Measurements from ENCODE around the gene OPCML. TPM values are rescaled to one million over a fixed set of nuclear protein-coding genes. Genes with fewer than 3 reads are reported as not detected.
A peak's percentile ranks its signal among the peaks of the same experiment; 100 is the strongest.

The OPCML gene
- total RNA-seq, 1 experiment from 2014 or later, result not detected

GRCh38 chr11:133234883-133235282 lies 297.4 kb downstream of the OPCML start:
- Mint-ChIP-seq H3K9me3 (ENCODE audit: unreplicated experiment) (peaks cover 27% of the 10 kb centered on the region), H3K27ac (ENCODE audit: unreplicated experiment) (no peak overlapping the region), H3K36me3 (ENCODE audit: insufficient read depth, unreplicated experiment) (peaks cover 4% of the 10 kb centered on the region), H3K4me3 (ENCODE audit: unreplicated experiment) (no peak overlapping the region), H3K27me3 (ENCODE audit: insufficient read depth, unreplicated experiment) (no peaks in the 10 kb centered on the region), H3K4me1 (ENCODE audit: low read depth, unreplicated experiment) (peaks cover 17% of the 10 kb centered on the region)
- Histone ChIP-seq H3K4me3 (ENCODE audit: low read depth, low read length) (no peak overlapping the region), H3K9me3 (peaks cover 27% of the 10 kb centered on the region), H3K27me3 (replicated peaks; ENCODE audit: control insufficient read depth, insufficient read depth, low read length) (no peaks in the 10 kb centered on the region), H3K36me3 (ENCODE audit: control insufficient read depth, insufficient read depth, low read length) (no peaks in the 10 kb centered on the region), H3K4me1 (peaks cover 37% of the 10 kb centered on the region)
- no TSS peak for BruUV-seq (replicated peaks)
- ChIA-PET CTCF (no interaction called here), POLR2A (no interaction called here)
- intact Hi-C loops (cut with micrococcal nuclease; ENCODE audit: unreplicated experiment), result no loop called here
- DNase-seq, result no peak
- no peak for TF ChIP-seq CTCF (IDR thresholded peaks at IDR 0.05; ENCODE audit: insufficient read depth in 1 of 2, low read depth in 1 of 2, low read length in 1 of 2, severe bottlenecking in 1 of 2, unreplicated experiment in 1 of 2)

GRCh38 chr11:133232665-133233064 lies 299.6 kb downstream of the OPCML start:
- H3K36me3 Mint-ChIP-seq (ENCODE audit: insufficient read depth, unreplicated experiment), result peaks cover 4% of the 10 kb centered on the region
- intact Hi-C loops (cut with micrococcal nuclease; ENCODE audit: unreplicated experiment), result no loop called here
- no peak for TF ChIP-seq CTCF (IDR thresholded peaks at IDR 0.05; ENCODE audit: insufficient read depth in 1 of 2, low read depth in 1 of 2, low read length in 1 of 2, severe bottlenecking in 1 of 2, unreplicated experiment in 1 of 2)
- no peak overlapping the region for H3K27ac Mint-ChIP-seq (ENCODE audit: unreplicated experiment)
- ChIA-PET CTCF (no interaction called here), POLR2A (no interaction called here)
- peaks cover 12% of the 10 kb centered on the region for H3K4me1 Mint-ChIP-seq (ENCODE audit: low read depth, unreplicated experiment)
- no TSS peak for BruUV-seq (replicated peaks)
- H3K9me3 Mint-ChIP-seq (ENCODE audit: unreplicated experiment), result peaks cover 27% of the 10 kb centered on the region
- H3K4me1 ChIP-seq, result peaks cover 36% of the 10 kb centered on the region
- H3K27me3 ChIP-seq (replicated peaks; ENCODE audit: control insufficient read depth, insufficient read depth, low read length), result no peaks in the 10 kb centered on the region
- no peak overlapping the region for H3K4me3 Mint-ChIP-seq (ENCODE audit: unreplicated experiment)
- H3K9me3 ChIP-seq, result peaks cover 32% of the 10 kb centered on the region
- no peaks in the 10 kb centered on the region for H3K36me3 ChIP-seq (ENCODE audit: control insufficient read depth, insufficient read depth, low read length)
- H3K4me3 ChIP-seq (ENCODE audit: low read depth, low read length), result no peak overlapping the region
- no peak for DNase-seq
- H3K27me3 Mint-ChIP-seq (ENCODE audit: insufficient read depth, unreplicated experiment), result no peaks in the 10 kb centered on the region

GRCh38 chr11:133230431-133230830 lies 301.9 kb downstream of the OPCML start:
- intact Hi-C loops (cut with micrococcal nuclease; ENCODE audit: unreplicated experiment), result loop anchor here (1.0 kb wide), 1 partner anchor 96 kb away; no protein-coding TSS in a partner anchor
- CTCF ChIA-PET, result no interaction called here
- no peaks in the 10 kb centered on the region for H3K36me3 ChIP-seq (ENCODE audit: control insufficient read depth, insufficient read depth, low read length)
- BruUV-seq (replicated peaks), result no TSS peak
- H3K9me3 ChIP-seq, result peaks cover 32% of the 10 kb centered on the region
- H3K4me3 ChIP-seq (ENCODE audit: low read depth, low read length), result no peak overlapping the region
- Mint-ChIP-seq H3K27ac (ENCODE audit: unreplicated experiment) (peak overlapping the region; percentile 87), H3K4me3 (ENCODE audit: unreplicated experiment) (peak overlapping the region; percentile 29), H3K36me3 (ENCODE audit: insufficient read depth, unreplicated experiment) (peaks cover 4% of the 10 kb centered on the region), H3K4me1 (ENCODE audit: low read depth, unreplicated experiment) (peaks cover 12% of the 10 kb centered on the region), H3K27me3 (ENCODE audit: insufficient read depth, unreplicated experiment) (no peaks in the 10 kb centered on the region), H3K9me3 (ENCODE audit: unreplicated experiment) (peaks cover 38% of the 10 kb centered on the region)
- H3K4me1 ChIP-seq, result peaks cover 36% of the 10 kb centered on the region
- peak; percentile 72 to 86 for DNase-seq
- no peaks in the 10 kb centered on the region for H3K27me3 ChIP-seq (replicated peaks; ENCODE audit: control insufficient read depth, insufficient read depth, low read length)
- no peak for TF ChIP-seq CTCF (IDR thresholded peaks at IDR 0.05; ENCODE audit: insufficient read depth in 1 of 2, low read depth in 1 of 2, low read length in 1 of 2, severe bottlenecking in 1 of 2, unreplicated experiment in 1 of 2)
- POLR2A ChIA-PET, result no interaction called here
